HG03457 (cell line): ENCODE data around the gene OPCML.

Experiments used
- ATAC-seq: cut with Tn5 transposase; IDR thresholded peaks from one replicate; pipeline ENCODE4 v1.9.1; 2021; ENCODE audit warnings: moderate number of reproducible peaks; ENCODE audit not compliant: unreplicated experiment

Gene OPCML

GRCh38 chr11:132607575-132607974, 924.7 kb downstream of the OPCML start:
- ATAC-seq = no peak

DNA sequence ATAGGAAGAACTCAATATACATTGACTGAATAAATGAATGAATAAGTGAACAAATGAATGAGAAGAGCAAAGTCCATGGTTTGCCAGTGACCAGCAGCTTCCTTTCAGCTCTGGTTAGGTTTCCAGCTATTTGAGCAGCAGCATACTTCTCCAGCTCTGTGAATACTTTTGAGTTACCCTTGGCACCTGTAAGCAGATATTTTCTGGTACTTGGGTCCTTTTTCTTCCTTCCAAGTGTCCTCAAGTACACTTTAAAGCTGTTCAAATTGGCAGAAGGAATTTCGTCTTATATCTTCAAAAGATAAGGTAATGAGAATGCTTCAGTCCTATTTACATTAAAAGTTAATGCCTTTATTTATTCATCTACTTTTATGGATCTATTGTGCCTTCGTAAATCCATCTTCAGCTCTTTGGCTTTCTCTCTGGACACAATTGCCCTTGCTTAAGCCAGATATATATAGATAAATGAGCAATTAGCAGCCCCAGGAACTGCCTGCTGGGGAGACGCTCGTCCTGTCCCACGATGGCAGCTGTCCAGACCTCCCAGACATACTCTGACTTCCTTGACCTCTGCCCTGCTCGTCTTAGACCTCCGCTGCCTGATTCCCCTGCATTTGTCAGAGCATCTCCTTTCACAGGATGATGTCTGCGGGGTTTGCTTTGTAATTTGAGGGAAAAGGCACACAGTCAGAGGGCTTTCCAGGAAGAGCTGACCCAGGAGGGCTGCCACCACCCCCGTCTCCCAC, 926.3 kb downstream of the OPCML start:
- ATAC-seq = no peak

- no peak for ATAC-seq
Measured at GRCh38 chr11:132604431-132604830, 927.9 kb downstream of the OPCML start.

GRCh38 chr11:132601875-132602274, 930.4 kb downstream of the OPCML start:
- no peak for ATAC-seq

DNA sequence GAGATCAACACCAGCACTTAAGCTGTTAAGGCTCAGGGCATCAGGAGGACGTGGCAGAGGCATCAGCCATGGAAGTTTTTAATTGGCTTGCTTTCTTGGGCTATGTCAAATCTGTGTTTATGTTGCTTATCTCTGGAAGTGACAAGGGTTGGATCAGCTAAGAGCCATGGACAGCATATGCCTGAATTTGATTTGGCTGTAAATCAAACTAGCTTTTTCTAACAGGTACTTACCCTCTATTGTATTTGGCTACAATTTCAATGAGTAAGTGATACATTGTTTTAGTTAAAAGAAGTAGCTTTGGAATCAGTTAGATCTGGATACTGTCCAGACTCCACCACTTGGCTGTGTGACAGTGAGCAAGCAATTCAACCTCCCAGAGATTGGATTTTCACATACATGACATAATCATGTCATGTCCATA, 936.6 kb downstream of the OPCML start:
- ATAC-seq = no peak

- ATAC-seq = no peak
Measured at GRCh38 chr11:132595246-132595645, 937.1 kb downstream of the OPCML start.

DNA sequence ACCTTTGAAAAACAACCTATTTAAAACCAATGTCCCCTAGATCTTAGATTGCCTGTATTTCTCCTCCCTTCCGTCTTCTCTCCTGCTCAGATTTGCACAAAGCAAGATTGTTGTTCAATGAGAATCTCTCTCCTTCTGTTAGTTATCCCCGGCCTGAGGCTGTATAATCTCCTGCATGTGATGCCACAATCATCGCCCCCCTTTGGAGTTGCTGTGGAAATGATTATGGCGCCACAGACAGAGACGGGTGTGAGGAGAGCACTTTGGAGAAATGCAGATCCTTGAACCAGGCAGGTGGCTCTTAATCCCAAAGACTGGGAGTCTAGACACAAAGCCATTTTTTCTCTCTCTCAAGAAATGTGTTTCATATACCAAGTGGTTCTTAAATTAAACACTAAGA, 941.3 kb downstream of the OPCML start:
- ATAC-seq = no peak

GRCh38 chr11:132590554-132590953, 941.7 kb downstream of the OPCML start:
- ATAC-seq = no peak

DNA sequence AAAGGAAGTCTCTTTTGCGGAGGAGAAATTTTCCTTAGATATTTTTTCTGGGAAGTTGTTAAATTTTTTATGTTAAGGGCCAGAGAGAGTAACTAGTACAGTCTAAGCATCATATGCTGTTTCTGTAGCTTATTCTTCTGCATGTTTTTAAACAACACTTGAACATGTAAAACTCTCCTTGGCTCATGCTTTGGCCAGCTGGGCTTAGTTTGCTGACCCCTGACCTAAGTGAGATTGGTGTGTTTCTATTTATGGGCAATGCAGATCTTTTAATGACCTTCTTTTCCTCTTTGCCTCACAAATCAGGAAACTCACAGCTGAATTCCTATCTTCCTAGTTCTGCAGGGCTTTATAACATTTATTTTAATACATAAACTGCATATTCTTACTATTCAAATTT, 942.5 kb downstream of the OPCML start:
- no peak for ATAC-seq

DNA sequence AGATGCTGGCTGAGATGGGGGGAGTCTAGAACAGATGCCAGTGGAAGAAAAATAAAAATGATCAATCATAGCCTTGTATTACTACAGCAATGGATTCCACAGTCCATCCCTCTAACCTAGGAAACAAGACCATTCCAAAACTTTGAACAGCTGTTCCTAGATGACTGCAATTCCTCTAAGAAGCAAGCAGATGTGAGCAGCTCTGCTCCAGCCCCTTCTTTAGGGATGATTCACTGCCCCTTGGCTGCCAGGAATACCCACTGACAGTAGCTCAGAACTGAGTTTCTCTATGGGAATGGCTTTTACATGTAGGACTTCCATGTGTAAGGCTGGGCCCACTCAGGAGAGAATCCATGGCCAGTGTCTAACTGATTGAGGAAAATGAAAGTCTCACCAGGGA, 943.9 kb downstream of the OPCML start:
- no peak for ATAC-seq

GRCh38 chr11:132587716-132588115, 944.6 kb downstream of the OPCML start:
- no peak for ATAC-seq

DNA sequence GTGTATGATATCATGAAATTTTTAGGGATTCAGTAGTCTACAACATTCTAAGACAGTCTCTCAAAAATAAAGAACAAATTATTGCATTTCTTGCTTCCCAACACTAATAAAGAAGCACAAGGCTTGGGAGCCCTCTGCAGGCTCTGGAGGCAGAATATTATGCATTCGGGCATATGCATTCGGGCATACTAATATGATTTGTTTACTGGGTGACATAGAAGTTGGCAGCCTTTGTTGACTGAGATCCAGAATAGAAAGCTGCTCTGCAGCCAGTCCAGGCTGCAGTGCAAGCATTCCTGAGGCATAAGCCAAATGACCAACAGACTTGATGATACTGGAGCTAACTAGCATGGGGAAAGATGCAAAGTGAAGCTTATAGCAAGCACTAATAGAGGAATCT, 945.5 kb downstream of the OPCML start:
- ATAC-seq = no peak

- no peak for ATAC-seq
Measured at GRCh38 chr11:132579634-132580327, 952.5 kb downstream of the OPCML start.

GRCh38 chr11:132579136-132579535, 953.2 kb downstream of the OPCML start:
- no peak for ATAC-seq

GRCh38 chr11:132578580-132578979, 953.7 kb downstream of the OPCML start:
- ATAC-seq = no peak

DNA sequence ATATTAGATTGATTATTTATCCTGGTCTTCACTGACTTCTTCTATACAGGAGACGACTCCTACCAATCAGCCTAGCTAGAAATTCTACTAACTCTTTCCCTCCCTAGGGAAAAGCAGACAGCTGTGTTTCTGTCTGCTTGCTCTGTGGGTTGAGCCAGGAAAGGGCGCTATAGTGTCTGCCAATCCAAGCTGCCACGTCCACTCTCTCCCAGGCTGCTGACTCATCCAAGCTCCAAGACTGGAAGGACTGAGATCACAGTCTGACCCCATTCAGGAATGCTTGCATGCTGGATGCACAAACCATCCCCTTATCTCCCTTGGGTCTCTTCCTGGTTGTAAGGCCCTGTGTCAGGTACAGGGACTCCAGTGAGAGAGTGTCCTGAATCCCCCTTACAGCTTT, 955.6 kb downstream of the OPCML start:
- no peak for ATAC-seq

DNA sequence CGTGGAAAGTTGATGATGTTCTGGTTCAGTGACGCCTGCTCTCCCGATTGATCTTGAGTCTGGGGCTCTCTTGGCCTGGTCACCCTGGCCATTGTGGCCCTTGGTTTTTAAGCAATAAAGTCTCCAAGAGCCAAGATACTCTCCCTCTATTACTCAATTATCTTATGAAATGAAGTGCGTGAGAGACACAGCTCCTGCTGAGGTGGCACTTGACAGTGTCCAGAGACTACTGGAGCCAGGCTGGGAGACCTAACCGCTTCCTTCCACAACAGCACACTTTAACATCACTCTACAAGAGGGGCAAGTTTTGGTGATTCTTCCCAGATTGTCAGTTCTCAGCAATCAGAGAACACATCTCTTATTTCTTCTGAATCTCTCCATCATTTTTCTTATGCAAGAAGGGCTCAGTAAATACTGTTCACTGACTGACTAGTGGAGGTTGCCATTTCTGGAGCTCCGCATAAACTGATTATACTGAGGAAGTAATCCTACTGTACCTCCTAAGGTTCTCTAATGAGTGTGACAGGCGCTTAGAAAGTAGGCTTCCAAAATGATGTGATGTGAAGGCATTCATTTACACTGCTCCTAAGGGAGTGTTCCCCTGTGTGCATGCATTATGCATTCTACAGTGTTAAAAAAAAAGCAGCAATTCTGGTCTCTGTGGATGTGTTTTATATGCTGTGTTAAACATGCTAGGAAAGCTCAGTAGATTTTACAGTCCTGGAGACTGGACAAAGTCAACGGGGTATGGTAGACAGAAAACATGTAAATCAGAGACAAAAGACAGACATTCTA, 968.0 kb downstream of the OPCML start:
- no peak for ATAC-seq

DNA sequence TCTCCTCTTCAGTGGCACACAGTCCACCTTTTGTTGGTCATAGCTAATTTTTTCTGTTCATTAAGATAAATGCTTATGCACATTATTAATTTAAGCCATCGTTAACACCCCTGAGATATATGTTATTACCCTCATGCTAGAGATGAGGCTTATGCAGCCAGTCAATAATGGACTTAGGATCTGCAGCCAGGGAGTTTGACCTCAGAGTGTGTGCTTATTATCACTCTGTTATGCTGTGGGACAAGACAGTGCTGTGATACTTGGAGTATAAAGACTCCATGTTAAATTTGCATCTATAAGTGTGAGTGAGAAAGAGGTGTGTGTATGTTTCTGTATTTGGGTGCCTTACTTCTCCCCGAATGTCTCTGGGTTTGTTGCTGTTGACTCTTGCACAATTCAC, 969.3 kb downstream of the OPCML start:
- no peak for ATAC-seq

DNA sequence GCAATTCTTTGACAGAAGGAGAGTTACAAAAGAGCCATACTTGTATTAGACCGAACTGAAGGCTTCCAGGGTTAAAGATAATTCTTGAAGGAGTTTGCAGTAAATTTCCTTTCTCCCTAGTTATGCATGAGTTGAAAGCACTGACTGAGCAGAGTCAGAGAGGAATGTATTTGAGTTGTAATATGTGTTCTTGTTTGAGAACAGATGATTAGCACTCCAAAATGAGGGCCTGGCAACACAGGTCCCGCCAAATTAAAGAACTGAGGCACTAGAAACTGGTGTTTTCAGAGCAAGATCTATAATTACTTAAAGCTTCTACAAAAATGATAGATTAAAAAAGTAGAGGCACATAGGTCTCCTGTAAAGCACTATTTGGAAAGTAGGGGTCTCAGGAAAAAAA, 970.4 kb downstream of the OPCML start:
- no peak for ATAC-seq

DNA sequence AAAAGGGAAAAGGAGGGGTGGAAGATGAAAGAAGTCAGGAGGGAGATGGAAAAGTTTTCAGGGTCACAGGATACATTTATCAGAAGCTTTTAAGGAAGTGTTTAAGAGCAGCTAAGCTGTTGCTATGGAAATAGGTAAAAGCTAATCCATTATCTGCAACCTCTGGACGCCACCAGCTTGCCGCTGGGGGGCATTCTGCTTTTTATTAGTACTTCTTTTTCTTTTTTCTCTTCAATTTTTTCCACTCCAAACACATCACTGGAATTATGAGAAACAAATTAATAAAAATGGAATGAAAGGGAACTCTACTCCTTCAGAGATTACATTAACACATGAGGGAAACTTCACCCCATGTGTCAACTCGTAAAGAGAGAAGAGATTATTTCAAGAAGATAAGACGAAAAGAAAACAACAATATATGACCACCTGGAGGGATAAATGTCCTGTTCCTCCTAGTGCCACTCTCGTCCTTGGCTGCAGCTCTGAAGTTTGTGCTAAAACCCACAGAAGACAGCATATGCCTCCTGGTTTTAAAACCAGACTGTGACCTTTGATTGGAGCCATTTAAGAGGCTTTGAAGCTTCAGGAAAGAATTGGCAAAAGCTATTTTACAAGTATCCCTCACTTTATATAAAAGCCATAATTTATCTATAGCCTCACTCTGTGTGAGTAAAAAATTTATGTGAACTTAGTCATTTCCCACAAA, 972.8 kb downstream of the OPCML start:
- no peak for ATAC-seq

DNA sequence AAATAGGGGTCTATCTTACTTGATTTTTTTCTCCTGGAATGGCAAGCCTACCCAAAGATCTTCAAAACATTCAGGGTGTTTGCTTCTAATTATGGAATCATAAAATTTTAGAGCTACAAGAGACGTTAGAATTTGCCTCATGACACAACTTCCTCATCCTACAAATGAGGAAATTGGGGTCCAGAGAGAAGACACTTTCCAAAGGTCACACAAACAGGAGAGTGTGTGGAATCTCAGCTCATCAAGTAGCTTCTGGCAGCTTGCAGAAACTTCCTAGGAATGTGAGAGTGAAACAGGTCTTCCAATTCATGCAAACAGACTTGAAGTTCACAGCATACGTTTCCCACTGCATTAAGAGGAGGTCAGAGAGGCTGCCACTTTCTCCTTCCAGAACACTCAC, 976.0 kb downstream of the OPCML start:
- ATAC-seq = no peak
